Bronchial epithelial cell (primary cell): ENCODE measurements around the gene BEX3. TPM values are rescaled to one million over a fixed set of nuclear protein-coding genes. Genes with fewer than 3 reads are reported as not detected.
"Not testable (repeated sequence)": the region's sequence is repeated elsewhere in the genome, so short reads cannot be mapped to it uniquely, and the experiment has no call there.

Source experiments
- DNase-seq: peaks from one replicate; pipeline ENCODE4 v3.0.0-alpha.2; 2010; ENCODE audit warnings: low read depth
- FAIRE-seq: peaks from 2 replicates; lab custom pipeline; 2011; peaks lifted over from hg19 to GRCh38; lab: Jason Lieb, UNC
- H3K27me3 ChIP-seq: 2 replicates; pipeline ENCODE4 v1.5.1; 2011; ENCODE audit warnings: low read length; ENCODE audit not compliant: control insufficient read depth, insufficient read depth
- H3K36me3 ChIP-seq: 2 replicates; pipeline ENCODE4 v1.5.1; 2011; ENCODE audit warnings: low read length; ENCODE audit not compliant: control insufficient read depth, insufficient read depth
- H3K4me3 ChIP-seq: 2 replicates; pipeline ENCODE4 v1.5.1; 2011; ENCODE audit warnings: mild to moderate bottlenecking, low read depth, low read length, control low read depth
- total RNA-seq: library from RNA; depleted of rRNA; stranded (reverse); fragments of >200 nt; gene quantifications from 2 replicates; pipeline ENCODE4 v1.2.1, GENCODE V29; 2014
- TF ChIP-seq, protein P1 (sequence below): IDR thresholded peaks from 2 replicates; pipeline ENCODE4 v1.5.1; 2011; ENCODE audit warnings: mild to moderate bottlenecking, moderate library complexity, low read length, control low read depth, inconsistent platforms; ENCODE audit not compliant: insufficient read depth, severe bottlenecking

The BEX3 gene
- total RNA-seq, 1 donor from 2014 or later, result 94.8 TPM

- no peaks in the 10 kb centered on the region for H3K27me3 ChIP-seq
- DNase-seq, result no peak
- no peak overlapping the region for H3K4me3 ChIP-seq
- TF ChIP-seq, protein P1, sequence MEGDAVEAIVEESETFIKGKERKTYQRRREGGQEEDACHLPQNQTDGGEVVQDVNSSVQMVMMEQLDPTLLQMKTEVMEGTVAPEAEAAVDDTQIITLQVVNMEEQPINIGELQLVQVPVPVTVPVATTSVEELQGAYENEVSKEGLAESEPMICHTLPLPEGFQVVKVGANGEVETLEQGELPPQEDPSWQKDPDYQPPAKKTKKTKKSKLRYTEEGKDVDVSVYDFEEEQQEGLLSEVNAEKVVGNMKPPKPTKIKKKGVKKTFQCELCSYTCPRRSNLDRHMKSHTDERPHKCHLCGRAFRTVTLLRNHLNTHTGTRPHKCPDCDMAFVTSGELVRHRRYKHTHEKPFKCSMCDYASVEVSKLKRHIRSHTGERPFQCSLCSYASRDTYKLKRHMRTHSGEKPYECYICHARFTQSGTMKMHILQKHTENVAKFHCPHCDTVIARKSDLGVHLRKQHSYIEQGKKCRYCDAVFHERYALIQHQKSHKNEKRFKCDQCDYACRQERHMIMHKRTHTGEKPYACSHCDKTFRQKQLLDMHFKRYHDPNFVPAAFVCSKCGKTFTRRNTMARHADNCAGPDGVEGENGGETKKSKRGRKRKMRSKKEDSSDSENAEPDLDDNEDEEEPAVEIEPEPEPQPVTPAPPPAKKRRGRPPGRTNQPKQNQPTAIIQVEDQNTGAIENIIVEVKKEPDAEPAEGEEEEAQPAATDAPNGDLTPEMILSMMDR, result no peak
- H3K36me3 ChIP-seq, result no peaks in the 10 kb centered on the region
- no peak for FAIRE-seq
Observed at GRCh38 chrX:103406256-103406655, 29.9 kb downstream of the BEX3 start.

GRCh38 chrX:103407776-103408175 is 31.4 kb downstream of the BEX3 start:
- no peak for FAIRE-seq
- Histone ChIP-seq H3K36me3 (no peaks in the 10 kb centered on the region), H3K27me3 (no peaks in the 10 kb centered on the region), H3K4me3 (no peak overlapping the region)
- no peak for DNase-seq
- TF ChIP-seq, protein P1, result no peak

DNA sequence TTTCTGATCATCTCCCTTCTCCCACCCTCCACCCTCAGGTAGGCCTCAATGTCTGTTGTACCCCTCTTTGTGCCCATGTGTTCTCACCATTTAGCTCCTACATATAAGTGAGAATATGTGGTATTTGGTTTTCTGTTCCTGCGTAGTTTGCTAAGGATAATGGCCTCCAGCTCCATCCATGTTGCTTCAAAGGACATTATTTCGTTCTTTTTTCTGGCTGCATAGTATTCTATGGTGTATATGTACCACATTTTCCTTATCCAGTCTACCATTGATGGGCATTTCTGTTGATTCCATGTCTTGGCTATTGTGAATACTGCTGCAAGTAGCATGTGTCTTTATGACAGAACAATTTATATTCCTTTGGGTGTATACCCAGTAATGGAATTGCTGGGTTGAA is 35.4 kb downstream of the BEX3 start:
- not testable (repeated sequence) for DNase-seq, H3K36me3 ChIP-seq, H3K4me3 ChIP-seq, FAIRE-seq, H3K27me3 ChIP-seq

- FAIRE-seq, result no peak
- H3K4me3 ChIP-seq, result no peak overlapping the region
- H3K36me3 ChIP-seq, result no peaks in the 10 kb centered on the region
- no peak for DNase-seq
- TF ChIP-seq, protein P1, result no peak
- H3K27me3 ChIP-seq, result no peaks in the 10 kb centered on the region
Observed at GRCh38 chrX:103413705-103414387, 37.5 kb downstream of the BEX3 start.

DNA sequence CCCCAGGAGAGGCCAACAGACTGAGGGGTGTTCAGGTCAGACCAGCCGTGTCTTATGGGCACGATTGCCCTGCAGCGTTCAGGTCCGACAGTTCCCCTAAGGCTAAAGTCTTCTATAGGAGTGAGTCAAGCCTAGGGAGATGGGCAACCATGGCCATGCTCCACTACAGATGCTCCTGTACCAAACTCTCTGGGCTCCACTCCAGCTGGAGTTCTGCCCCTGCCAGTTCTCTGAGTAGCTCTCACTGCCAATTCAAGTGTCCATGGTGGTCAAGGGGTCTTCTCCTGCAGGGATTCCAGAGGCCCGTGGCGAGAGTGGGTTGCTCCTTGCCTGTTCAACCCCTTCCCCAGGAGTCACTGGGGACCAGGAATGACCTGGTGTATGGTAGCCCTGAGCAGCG is 38.2 kb downstream of the BEX3 start:
- TF ChIP-seq, protein P1, result no peak
- no peak for FAIRE-seq
- no peak overlapping the region for H3K4me3 ChIP-seq

DNA sequence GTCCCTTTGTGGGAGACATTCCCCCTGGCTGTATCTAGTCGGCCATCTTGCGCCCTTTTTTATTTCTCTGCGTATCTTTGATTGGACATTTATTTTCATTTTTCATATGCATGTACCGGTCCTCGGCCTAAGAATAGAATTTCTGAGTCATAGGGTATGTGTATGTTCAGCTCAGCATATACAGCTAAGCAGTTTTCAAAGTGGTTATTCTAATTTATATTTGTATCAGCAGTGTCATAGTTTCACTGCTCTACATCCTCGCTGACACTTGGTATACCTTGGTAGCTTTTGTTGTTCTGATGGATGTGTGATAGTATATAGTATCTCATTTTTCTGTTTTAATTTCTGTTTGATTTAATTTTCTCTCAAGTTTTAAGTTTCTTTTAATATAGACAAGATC is 38.7 kb downstream of the BEX3 start:
- no peak for FAIRE-seq
- H3K36me3 ChIP-seq, result no peaks in the 10 kb centered on the region
- TF ChIP-seq, protein P1, result no peak
- H3K4me3 ChIP-seq, result no peak overlapping the region
- H3K27me3 ChIP-seq, result no peaks in the 10 kb centered on the region
- no peak for DNase-seq

More for the DNA sequence above, 38.2 kb downstream of the BEX3 start:
- DNase-seq, result no peak
- no peaks in the 10 kb centered on the region for H3K27me3 ChIP-seq
- no peaks in the 10 kb centered on the region for H3K36me3 ChIP-seq
